GM19372 (cell line): Measurements from ENCODE around the gene ADCY1.

Source experiments
- ATAC-seq: cut with Tn5 transposase; IDR thresholded peaks from one replicate; pipeline ENCODE4 v1.9.1; 2021; ENCODE audit warnings: mild to moderate bottlenecking, low read depth, moderate library complexity; ENCODE audit not compliant: unreplicated experiment

The ADCY1 gene

DNA sequence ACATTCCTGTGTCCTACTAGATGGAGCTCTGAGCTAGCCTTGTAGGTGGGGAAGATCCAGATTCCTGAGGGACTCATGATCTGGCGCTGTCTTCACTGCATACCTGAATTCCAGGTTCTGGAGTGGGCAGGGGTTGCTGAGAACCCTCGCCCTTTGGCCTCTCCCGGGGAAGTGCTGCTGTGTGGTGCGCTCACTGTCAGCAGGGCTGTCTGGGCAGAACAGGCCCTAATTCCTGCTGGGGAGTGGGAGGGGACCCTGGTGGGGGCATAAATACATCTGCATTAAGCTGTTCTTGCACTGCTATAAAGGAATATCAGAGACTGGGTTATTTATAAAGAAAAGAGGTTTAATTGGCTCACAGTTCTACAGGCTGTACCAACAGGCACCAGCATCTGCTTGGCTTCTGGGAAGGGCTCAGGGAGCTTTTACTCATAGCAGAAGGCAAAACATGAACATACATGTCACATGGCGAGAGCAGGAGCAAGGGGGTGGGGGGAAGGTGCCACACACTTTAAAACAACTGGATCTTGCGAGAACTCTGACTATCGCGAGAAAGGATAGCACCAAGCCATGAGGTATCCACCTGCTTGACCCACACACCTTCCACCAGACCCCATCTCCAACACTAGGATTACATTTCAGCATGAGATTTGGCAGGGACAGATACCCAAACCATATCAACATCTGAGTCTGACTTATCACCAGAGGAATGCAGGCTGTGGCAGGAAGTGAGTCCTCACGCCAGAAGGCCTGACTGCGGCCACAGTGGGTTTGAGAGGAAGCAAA lies 115.0 kb downstream of the ADCY1 start:
- no peak for ATAC-seq

- ATAC-seq, result no peak
Measured at GRCh38 chr7:45689797-45690761, 115.9 kb downstream of the ADCY1 start.

GRCh38 chr7:45690762-45691150 lies 116.6 kb downstream of the ADCY1 start:
- ATAC-seq, result no peak

GRCh38 chr7:45691155-45691656 lies 117.0 kb downstream of the ADCY1 start:
- no peak for ATAC-seq

DNA sequence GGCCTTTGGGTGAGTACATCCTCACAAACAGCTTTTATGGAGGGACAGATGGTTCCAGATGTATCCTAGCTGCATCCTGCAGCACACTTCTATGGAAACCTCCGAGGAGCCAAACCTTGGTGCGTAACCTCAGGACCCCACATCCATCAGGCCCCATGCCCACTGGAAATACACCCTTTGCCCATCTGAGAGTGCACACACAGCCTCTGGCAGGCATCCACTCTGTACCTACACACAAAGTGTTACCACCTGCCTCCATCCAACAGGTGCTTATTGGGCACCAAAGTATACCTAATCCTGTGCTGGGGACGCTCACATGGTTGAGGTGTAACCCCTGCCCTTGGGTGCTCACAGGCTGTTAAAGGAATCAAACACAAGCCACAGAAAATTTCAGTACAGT lies 117.9 kb downstream of the ADCY1 start:
- ATAC-seq, result no peak

DNA sequence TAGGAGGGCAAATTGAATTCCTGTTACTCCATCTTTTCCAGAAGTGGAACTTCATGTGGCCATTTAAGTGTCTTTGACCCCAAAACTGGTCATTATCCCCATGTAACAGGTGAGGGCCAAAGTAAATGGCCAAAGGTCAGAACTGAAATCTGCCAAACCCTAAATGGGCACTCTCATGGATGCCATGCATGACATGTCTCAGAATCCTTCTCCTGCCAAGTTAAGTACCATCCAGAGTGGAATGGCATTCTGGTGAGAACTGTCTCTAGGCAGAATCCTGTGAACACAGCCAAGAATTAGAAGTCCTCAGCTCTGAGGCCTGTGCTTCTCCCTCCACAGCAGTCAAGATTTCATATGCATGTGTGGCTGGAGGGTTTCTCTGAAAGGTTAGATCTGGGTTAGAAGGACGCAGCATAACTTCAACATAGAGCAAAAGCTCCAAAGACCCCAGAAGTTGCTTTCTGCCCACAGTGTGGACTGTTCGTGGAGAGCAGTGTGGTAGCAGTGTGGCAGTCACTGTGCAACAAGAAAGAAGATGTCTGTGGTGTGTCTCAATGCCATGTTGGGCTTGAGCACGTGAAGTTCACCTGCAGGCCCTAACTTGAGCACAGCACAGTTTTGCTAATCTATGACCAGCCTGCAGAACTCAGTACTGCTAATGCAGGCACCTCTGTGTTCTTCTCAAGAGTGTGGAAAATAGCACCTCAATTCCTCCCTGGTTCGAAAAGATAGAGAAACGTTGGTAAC lies 121.3 kb downstream of the ADCY1 start:
- ATAC-seq, result no peak

DNA sequence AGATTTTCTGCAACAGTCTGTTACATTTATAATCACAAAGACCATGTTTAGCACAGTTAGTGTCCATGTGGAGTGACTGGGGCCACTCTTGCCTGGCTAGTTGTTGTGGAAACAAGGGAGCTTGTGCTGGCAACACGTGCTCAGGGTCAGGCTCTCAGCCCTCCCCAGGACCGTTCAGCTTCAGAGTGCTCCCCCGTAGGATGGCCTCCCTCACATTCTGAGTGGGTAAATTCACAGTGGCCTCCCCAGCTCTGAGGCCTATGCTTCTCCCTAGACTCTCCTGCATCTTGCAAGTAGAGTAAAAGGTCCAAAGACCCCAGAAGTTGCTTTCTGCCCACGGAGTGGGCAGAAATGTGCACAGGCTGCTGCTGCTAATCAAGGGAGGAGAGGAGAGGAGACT lies 122.3 kb downstream of the ADCY1 start:
- ATAC-seq, result no peak

DNA sequence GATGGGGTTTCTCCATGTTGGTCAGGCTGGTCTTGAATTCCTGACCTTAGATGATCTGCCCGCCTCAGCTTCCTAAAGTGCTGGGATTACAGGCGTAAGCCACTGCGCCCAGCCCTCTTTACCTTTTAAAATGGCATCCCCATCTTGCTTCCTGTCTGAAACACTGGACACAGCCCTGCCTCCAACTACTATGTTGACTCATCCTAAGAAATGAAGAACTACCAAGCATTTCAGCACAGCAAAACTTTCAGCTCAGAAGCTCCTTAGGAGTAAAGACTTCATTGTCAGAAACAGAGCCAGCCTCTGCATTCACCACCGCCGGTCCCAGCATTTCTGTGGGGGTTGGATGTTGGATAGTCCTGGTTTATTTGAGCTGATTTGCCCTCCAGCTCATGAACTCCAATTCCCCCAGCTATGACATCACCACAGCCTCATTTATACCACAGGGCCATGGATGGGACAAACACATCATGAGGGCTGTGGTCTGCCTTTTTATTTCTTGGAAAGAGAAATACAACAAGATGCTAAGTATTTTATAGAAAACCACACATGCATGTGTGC lies 123.5 kb downstream of the ADCY1 start:
- ATAC-seq, result no peak

DNA sequence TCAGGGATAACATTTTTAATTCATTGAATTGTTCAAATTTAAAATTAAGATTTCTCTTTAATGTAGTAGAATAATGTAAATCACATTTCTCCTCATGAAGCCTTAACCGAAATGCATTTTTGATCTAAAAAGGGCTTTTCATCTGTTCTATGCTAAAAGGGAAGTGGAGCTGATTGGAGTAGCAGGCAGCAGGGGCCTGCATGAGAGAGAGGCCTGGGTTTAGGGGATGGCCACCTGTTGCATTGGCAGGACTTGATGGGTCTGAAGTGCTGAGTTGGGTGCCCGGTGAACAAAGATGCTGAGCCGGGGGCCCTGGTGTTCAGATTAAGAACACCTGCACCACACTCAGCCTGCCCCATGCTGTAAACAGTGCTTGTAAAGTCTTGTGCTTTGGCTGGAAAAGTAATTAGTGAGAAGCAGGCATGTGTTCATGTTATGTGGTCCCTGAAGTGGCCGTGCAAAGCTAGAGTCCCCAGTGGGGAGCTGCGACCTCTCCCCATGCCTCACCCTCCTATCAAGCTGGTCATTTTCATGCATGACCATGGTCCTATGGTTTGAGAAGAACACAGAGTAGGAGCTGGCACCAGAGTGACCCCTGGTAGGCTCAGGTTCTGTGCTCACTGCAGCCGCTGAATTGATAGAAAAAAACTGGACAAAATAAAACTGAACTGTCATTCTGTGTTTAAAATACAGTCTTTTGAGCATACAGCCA lies 124.3 kb downstream of the ADCY1 start:
- ATAC-seq, result no peak

DNA sequence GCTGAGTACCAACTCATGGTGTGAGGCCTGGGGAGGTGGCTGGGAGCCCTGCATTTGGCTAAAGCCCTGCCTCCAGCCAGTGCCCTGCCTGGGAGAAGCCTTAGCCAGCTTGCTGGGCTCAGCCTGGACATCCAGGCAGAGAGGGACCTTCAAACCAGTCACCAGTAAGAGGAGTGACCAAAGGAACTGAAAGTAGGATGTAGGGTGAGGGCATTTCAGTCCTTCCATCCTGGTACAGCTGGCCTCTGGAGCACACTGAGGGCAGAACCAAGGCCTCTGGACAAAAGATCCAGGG lies 124.8 kb downstream of the ADCY1 start:
- ATAC-seq, result no peak

GRCh38 chr7:45699726-45700390 lies 125.7 kb downstream of the ADCY1 start:
- ATAC-seq, result no peak

DNA sequence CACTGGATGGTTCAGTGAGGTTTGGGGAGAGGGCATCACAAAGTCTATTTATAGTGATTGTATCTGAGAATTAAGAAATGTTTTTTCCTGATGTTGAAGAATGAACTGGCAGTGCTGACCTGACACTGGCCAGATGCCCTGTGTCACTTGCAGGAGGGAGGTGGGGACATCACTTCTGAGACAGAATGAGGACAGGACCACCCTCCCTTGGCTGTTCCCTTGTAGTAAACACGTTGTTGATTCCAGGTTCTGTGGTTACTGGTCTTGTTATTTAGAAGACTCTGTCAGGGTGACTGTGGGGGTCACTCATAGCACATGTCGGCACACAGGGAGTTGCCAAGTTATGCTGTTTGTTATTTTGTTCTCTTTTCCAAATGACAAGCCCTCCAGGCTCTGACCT lies 126.4 kb downstream of the ADCY1 start:
- ATAC-seq, result no peak

- no peak for ATAC-seq
Measured at GRCh38 chr7:45701701-45702510, 127.7 kb downstream of the ADCY1 start.

DNA sequence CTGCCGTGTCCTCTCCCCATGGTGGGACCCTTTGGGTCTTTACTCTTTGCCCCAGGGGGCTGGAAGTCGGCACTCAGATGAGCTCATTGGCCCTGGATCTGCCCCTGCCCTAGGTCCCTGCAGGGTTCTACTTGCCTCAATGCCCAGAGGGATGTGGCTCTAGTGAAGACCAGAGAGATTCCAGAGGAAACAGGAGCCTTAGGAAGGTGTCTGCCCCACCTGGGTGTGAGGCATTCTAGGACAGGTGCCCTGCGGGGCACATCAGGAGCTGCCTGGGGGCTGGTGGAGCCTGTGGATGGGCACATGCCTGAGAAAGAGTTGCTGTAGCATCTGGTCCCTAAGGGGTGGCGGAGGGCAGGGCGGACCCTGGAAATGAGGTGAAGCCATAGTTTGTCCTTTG lies 128.6 kb downstream of the ADCY1 start:
- no peak for ATAC-seq

GRCh38 chr7:45703373-45703821 lies 129.2 kb downstream of the ADCY1 start:
- no peak for ATAC-seq

GRCh38 chr7:45703911-45704682 lies 129.9 kb downstream of the ADCY1 start:
- ATAC-seq, result no peak

DNA sequence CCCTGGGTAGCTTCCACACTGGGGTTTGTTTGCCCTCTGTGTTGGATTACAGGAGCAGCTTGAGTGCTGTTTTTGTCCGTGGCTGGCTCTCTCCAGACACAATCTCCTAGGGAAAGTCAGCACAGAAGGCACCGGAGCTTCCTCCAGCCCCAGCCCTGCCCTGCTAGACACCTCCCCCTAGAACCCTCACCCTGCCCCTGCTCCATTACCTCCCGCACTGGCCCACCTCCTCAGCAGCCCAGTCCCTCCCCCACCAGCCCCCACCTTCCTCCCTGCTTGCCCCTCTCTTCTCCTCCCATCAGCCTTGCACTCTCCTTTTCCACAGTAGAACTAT lies 130.5 kb downstream of the ADCY1 start:
- ATAC-seq, result no peak
